Measurements from ENCODE around the gene RAB35.

DNA sequence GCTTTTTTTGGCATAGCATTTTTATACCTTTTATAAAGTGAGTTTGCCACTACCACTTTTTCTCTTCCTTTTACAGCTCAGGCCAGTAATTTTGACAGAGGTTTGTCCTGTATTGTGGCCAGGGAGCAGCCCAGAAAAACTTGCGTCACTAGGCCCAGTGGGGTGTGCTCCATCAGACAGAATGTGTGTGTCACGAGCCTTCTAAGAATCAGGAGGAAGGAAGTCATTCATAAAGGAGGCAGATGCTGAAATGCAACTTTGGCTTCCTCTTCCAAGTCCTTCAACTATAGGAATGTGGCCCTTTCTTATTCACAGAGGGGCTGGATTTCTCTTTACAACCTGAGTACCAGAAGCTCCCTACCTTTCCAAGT lies 10.1 kb upstream of the RAB35 start:
- TF ChIP-seq, protein P1, sequence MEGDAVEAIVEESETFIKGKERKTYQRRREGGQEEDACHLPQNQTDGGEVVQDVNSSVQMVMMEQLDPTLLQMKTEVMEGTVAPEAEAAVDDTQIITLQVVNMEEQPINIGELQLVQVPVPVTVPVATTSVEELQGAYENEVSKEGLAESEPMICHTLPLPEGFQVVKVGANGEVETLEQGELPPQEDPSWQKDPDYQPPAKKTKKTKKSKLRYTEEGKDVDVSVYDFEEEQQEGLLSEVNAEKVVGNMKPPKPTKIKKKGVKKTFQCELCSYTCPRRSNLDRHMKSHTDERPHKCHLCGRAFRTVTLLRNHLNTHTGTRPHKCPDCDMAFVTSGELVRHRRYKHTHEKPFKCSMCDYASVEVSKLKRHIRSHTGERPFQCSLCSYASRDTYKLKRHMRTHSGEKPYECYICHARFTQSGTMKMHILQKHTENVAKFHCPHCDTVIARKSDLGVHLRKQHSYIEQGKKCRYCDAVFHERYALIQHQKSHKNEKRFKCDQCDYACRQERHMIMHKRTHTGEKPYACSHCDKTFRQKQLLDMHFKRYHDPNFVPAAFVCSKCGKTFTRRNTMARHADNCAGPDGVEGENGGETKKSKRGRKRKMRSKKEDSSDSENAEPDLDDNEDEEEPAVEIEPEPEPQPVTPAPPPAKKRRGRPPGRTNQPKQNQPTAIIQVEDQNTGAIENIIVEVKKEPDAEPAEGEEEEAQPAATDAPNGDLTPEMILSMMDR (IDR thresholded peaks at IDR 0.05; ENCODE audit: poor library complexity, severe bottlenecking): no peak
- TF ChIP-seq EP300 (conservative IDR thresholded peaks at IDR 0.05; ENCODE audit: poor library complexity, severe bottlenecking): no peak
- no peak for TF ChIP-seq POLR2AphosphoS5 (IDR thresholded peaks at IDR 0.05)
- TF ChIP-seq, protein P2, sequence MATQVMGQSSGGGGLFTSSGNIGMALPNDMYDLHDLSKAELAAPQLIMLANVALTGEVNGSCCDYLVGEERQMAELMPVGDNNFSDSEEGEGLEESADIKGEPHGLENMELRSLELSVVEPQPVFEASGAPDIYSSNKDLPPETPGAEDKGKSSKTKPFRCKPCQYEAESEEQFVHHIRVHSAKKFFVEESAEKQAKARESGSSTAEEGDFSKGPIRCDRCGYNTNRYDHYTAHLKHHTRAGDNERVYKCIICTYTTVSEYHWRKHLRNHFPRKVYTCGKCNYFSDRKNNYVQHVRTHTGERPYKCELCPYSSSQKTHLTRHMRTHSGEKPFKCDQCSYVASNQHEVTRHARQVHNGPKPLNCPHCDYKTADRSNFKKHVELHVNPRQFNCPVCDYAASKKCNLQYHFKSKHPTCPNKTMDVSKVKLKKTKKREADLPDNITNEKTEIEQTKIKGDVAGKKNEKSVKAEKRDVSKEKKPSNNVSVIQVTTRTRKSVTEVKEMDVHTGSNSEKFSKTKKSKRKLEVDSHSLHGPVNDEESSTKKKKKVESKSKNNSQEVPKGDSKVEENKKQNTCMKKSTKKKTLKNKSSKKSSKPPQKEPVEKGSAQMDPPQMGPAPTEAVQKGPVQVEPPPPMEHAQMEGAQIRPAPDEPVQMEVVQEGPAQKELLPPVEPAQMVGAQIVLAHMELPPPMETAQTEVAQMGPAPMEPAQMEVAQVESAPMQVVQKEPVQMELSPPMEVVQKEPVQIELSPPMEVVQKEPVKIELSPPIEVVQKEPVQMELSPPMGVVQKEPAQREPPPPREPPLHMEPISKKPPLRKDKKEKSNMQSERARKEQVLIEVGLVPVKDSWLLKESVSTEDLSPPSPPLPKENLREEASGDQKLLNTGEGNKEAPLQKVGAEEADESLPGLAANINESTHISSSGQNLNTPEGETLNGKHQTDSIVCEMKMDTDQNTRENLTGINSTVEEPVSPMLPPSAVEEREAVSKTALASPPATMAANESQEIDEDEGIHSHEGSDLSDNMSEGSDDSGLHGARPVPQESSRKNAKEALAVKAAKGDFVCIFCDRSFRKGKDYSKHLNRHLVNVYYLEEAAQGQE (IDR thresholded peaks at IDR 0.05; ENCODE audit: borderline replicate concordance): no peak
- no peak for TF ChIP-seq EZH2 (IDR thresholded peaks at IDR 0.05; ENCODE audit: borderline replicate concordance, insufficient read depth, low read length, poor library complexity, severe bottlenecking)
- TF ChIP-seq SMC3 (conservative IDR thresholded peaks at IDR 0.05; ENCODE audit: poor library complexity): no peak
- no peak for TF ChIP-seq RAD21 (conservative IDR thresholded peaks at IDR 0.05)
- no peak for TF ChIP-seq TAF1 (IDR thresholded peaks at IDR 0.05; ENCODE audit: low read depth)

All from neural cell (in vitro differentiated cells).